HG02678 (cell line): Measurements from ENCODE around the gene DNAJC9.
"Not testable (repeated sequence)": the region's sequence is repeated elsewhere in the genome, so short reads cannot be mapped to it uniquely, and the experiment has no call there.

Source experiments
- ATAC-seq: cut with Tn5 transposase; IDR thresholded peaks from one replicate; pipeline ENCODE4 v1.9.1; 2021; ENCODE audit warnings: mild to moderate bottlenecking, moderate library complexity; ENCODE audit not compliant: unreplicated experiment

DNAJC9 gene

GRCh38 chr10:73246646-73247508 lies at the start of gene DNAJC9:
TSS of gene DNAJC9 (minus strand) at chr10:73247255. CDS start at chr10:73247189, 66 bp downstream.
- peak; percentile 82 for ATAC-seq

GRCh38 chr10:73293461-73293860 lies 46.4 kb upstream of the DNAJC9 start:
- ATAC-seq: no peak

- ATAC-seq: no peak
Measured at GRCh38 chr10:73289958-73290357, 42.9 kb upstream of the DNAJC9 start.

- no peak for ATAC-seq
Measured at GRCh38 chr10:73287441-73287840, 40.4 kb upstream of the DNAJC9 start.

- ATAC-seq: no peak
Measured at GRCh38 chr10:73281097-73281496, 34.0 kb upstream of the DNAJC9 start.

- no peak for ATAC-seq
Measured at GRCh38 chr10:73264423-73264822, 17.4 kb upstream of the DNAJC9 start.

- ATAC-seq: no peak
Measured at GRCh38 chr10:73263693-73264347, 16.8 kb upstream of the DNAJC9 start.

GRCh38 chr10:73262880-73263555 lies 16.0 kb upstream of the DNAJC9 start:
- no peak for ATAC-seq

- ATAC-seq: no peak
Measured at GRCh38 chr10:73262105-73262730, 15.2 kb upstream of the DNAJC9 start.

GRCh38 chr10:73261362-73261995 lies 14.4 kb upstream of the DNAJC9 start:
- ATAC-seq: no peak

- ATAC-seq: not testable (repeated sequence)
Measured at GRCh38 chr10:73258612-73259011, 11.6 kb upstream of the DNAJC9 start.

GRCh38 chr10:73253225-73253555 lies 6.1 kb upstream of the DNAJC9 start:
- ATAC-seq: no peak

- peak; percentile 81 for ATAC-seq
Measured at GRCh38 chr10:73252445-73253224, 5.6 kb upstream of the DNAJC9 start, which contains the start of gene MRPS16. TSS of gene MRPS16 (minus strand) at chr10:73252644. CDS start at chr10:73252482, 162 bp downstream.

GRCh38 chr10:73251683-73252444 lies 4.8 kb upstream of the DNAJC9 start:
- peak; percentile 40 for ATAC-seq

- no peak for ATAC-seq
Measured at GRCh38 chr10:73248259-73248724, 1.2 kb upstream of the DNAJC9 start.

- ATAC-seq: no peak
Measured at GRCh38 chr10:73247509-73248258, 629 bp upstream of the DNAJC9 start.

GRCh38 chr10:73246322-73246645 lies 771 bp downstream of the DNAJC9 start:
- no peak for ATAC-seq

GRCh38 chr10:73244866-73245477 lies 2.1 kb downstream of the DNAJC9 start:
- no peak for ATAC-seq
